Motor neuron (in vitro differentiated cells): ENCODE measurements around the gene C1QL2. TPM values are rescaled to one million over a fixed set of nuclear protein-coding genes. Genes with fewer than 3 reads are reported as not detected.

Source experiments
- ATAC-seq, 8 experiments: fragments of 200-7000 bp; cut with Tn5 transposase; replicated peaks in 6 of 8; 2 replicates each; pipeline ENCODE4 v1.8.0; 2021; ENCODE audit warnings: mild to moderate bottlenecking in 8 of 8, moderate library complexity in 8 of 8
- H3K27ac ChIP-seq, 2 donors: fragments of 250-450 bp; sonication (Bioruptor Pico); 2 replicates each; pipeline ENCODE4 v1.9.0; 2021; ENCODE audit warnings: antibody characterized with exemption in 2 of 2, mild to moderate bottlenecking in 2 of 2, moderate library complexity in 1 of 2
- H3K4me1 ChIP-seq, 2 donors: fragments of 250-450 bp; sonication (Bioruptor Pico); replicated peaks in 1 of 2; 2 replicates each; pipeline ENCODE4 v1.6.1; 2021; ENCODE audit warnings: antibody characterized with exemption in 2 of 2, mild to moderate bottlenecking in 2 of 2, moderate library complexity in 1 of 2
- H3K4me3 ChIP-seq, 5 donors: fragments of 250-450 bp; sonication (Bioruptor Pico); 2 replicates each; pipeline ENCODE4 v1.9.0; 2021; ENCODE audit warnings: antibody characterized with exemption in 5 of 5, mild to moderate bottlenecking in 5 of 5, moderate library complexity in 4 of 5
- WGBS, 10 experiments: fragments of 450-650 bp; shearing (Covaris generic); methylation state at CpG; one replicate each; pipeline ENCODE4 v1.0.0; 2022; 5-methylcytosine and 5-hydroxymethylcytosine counted together
- in situ Hi-C, 9 experiments: fragments of 400-800 bp; cut with MboI; loops; one replicate each; pipeline ENCODE4 v1.15.0; 2021; ENCODE audit warnings: low sequenced_read_pairs in 9 of 9, low pct_unique_long_range_greater_than_20kb in 2 of 9; ENCODE audit not compliant: unreplicated experiment in 9 of 9
- total RNA-seq, 8 experiments: library from RNA; unstranded; fragments of 300-600 nt; gene quantifications; 2 replicates each; pipeline versions ENCODE4 v1.2.3 to v1.2.4, GENCODE V29; 2022

Gene C1QL2
- total RNA-seq, 8 experiments from 2014 or later = 0.08 to 0.85 (median 0.18) TPM; not detected in 2

DNA sequence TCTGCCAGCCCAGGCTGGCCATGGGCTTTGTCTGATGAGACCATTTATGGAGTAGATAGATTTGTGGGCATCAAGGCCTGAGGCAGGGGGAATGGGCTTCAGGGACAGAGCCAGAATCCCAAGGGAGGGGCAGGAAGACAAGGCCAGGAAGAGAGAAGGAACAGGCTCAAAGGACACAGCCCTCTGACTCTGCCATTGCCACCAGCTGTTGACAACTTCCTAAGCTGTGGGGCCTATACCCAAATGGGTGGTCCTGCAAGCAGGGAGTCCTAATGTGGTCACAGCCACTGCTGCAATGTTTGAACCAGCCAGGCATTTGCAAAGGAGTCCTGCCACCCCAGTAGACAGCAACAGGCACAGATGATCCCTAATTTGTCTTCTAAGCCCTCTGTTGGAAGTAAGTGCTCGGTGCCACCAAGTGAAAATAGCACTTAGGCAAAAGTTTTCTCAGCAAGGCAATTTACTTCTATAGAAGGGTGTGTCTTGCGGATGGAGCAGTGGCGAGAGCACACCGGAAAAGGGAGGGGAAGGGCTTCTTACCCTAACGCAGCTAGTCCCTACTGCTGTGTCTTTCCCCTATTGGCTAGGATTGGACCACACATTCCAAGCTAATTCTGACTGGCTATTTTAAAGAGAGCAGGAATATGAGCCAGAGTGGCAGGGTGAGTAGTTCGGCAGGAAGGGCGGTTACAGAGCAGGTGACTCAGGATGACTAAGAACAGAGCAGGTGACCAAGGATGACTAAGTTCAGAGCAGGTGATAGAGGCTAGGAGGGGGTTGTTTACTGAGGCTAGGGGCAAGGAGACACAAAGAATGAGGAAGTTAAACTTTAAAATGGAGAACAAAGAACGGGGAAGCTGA, 47.2 kb downstream of the C1QL2 start:
- Histone ChIP-seq H3K4me3 (no peak overlapping the region), H3K4me1 (no peaks in the 10 kb centered on the region), H3K27ac (no peak overlapping the region)
- ATAC-seq = no peak
- 42 to 80% (median 68%) methylated on average over 3 to 8 of the region's 8 CpGs; no CpG with 5 or more reads in 2 of the 10 experiments for WGBS, 10 experiments
- in situ Hi-C loops = no loop called here

DNA sequence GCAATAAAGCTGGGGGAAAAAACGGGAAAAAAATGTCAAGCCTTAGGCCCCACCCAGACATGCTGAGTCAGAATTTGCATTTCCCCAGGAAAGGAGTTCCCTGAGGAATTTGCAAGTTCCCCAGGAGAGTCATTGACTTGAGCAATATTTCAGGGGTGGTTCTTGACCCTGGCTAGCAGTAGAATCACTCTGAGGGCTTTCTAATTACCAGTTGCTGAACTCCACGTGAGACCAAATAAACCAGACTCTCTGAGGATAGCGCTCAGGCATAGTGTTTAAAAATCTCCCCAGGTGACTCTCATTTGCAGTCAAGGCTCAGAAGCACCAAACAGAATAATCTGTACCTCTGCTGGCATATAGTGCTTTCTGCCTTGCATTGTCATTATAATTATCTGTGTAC, 48.7 kb downstream of the C1QL2 start:
- ATAC-seq = peak in 4 of 8 experiments; percentile 22 to 97 (median 80)
- Histone ChIP-seq H3K4me3 (no peak overlapping the region), H3K27ac (no peak overlapping the region), H3K4me1 (no peaks in the 10 kb centered on the region)
- WGBS, 10 experiments = 0 to 42% (median 26%) methylated on average over 1 to 3 of the region's 3 CpGs; no CpG with 5 or more reads in 4 of the 10 experiments
- in situ Hi-C loops = no loop called here

GRCh38 chr2:119108186-119108585, 50.4 kb downstream of the C1QL2 start:
- Histone ChIP-seq H3K4me3 (no peak overlapping the region), H3K4me1 (no peaks in the 10 kb centered on the region), H3K27ac (no peak overlapping the region)
- 0 to 66% (median 33%) methylated on average over 1 to 2 of the region's 3 CpGs; no CpG with 5 or more reads in 2 of the 10 experiments for WGBS, 10 experiments
- in situ Hi-C loops = no loop called here
- no peak for ATAC-seq

GRCh38 chr2:119106301-119106897, 52.2 kb downstream of the C1QL2 start:
- Histone ChIP-seq H3K4me1 (no peaks in the 10 kb centered on the region), H3K27ac (no peak overlapping the region), H3K4me3 (no peak overlapping the region)
- WGBS, 10 experiments = 0 to 80% (median 25%) methylated on average over 1 to 5 of the region's 5 CpGs; no CpG with 5 or more reads in 2 of the 10 experiments
- ATAC-seq = no peak
- in situ Hi-C loops = no loop called here

Other genes starting within 250 kb of the C1QL2 start
- gene MARCO, start 216.6 kb downstream of the C1QL2 start, total RNA-seq = 1 to 10 TPM in 1 of 8 experiments, not detected in 7; 1.6 TPM
- gene STEAP3, start 65.1 kb upstream of the C1QL2 start, total RNA-seq = 10 to 100 TPM in 3 of 8 experiments, 1 to 10 TPM in 5; 2.2 to 60.5 (median 3.2) TPM
- 10 to 100 TPM in 7 of 8 experiments, 1 to 10 TPM in 1; 9.5 to 25.1 (median 13.3) TPM for gene C2orf76, start 208.1 kb upstream of the C1QL2 start, total RNA-seq
- 100 to 1,000 TPM in 5 of 8 experiments, 10 to 100 TPM in 3; 50.3 to 336 (median 137) TPM for gene DBI, start 208.2 kb upstream of the C1QL2 start, total RNA-seq